Measurements from ENCODE around the gene TMEM19. TPM values are rescaled to one million over a fixed set of nuclear protein-coding genes. Genes with fewer than 3 reads are reported as not detected.

Gene TMEM19
- total and polyA plus RNA-seq, 2 experiments from 2014 or later = 6.5 to 14.1 TPM

DNA sequence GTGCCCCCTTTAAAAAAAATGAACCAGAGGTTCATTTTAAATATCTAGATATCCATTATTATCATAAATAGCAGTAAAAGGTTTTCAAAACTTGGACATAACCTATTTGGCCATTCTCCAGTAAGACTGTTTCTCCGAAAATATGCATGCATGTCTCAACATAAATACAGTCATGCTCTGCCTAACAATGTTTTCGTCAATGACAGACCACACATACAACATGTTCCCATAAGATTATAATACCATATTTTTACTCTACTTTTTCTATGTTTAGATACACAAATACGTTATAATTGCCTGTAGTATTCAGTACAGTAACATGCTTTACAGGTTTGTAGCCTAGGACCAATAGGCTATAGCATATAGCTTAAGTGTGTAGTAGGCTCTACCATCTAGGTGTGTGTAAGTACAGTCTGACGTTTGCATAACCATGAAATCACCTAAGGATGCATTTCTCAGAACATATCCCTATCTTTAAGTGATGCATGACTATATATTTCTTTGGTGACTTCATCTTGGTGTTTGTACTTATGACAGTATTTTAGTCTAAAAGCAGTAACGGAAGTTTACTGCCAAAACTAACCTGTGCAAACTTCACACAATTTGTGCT is 3.2 kb downstream of the TMEM19 start:
- H3K27me3 ChIP-seq (ENCODE audit: insufficient read depth) = no peaks in the 10 kb centered on the region
- H3K4me1 ChIP-seq (ENCODE audit: insufficient read depth) = peaks cover 4% of the 10 kb centered on the region; the same call in 1 of the 2 replicates
- H3K9me2 ChIP-seq (ENCODE audit: insufficient read depth) = no peaks in the 10 kb centered on the region
- DNase-seq (ENCODE audit: low spot score) (no peak), ATAC-seq (no peak)
- H3K36me3 ChIP-seq (ENCODE audit: insufficient read depth) = no peaks in the 10 kb centered on the region
- H3K79me2 ChIP-seq (replicated peaks; ENCODE audit: insufficient read depth) = peaks cover 15% of the 10 kb centered on the region; the same call in 1 of the 2 replicates
- H3F3A ChIP-seq (replicated peaks; ENCODE audit: low read depth) = no peaks in the 10 kb centered on the region
- no peak overlapping the region for H2AFZ ChIP-seq
- H4K20me1 ChIP-seq (replicated peaks; ENCODE audit: insufficient read depth) = no peaks in the 10 kb centered on the region
- H3K27ac Mint-ChIP-seq = no peak overlapping the region
- H3K4me2 ChIP-seq = no peak overlapping the region
- H3K36me3 Mint-ChIP-seq (ENCODE audit: low read depth) = no peaks in the 10 kb centered on the region
- no peaks in the 10 kb centered on the region for H3K27me3 Mint-ChIP-seq (ENCODE audit: insufficient read depth, low read depth, poor library complexity)
- no peak overlapping the region for H3K27ac ChIP-seq (ENCODE audit: low read depth)
- peaks cover 7% of the 10 kb centered on the region; the same call in 2 of the 3 replicates for H3K4me1 Mint-ChIP-seq
- no peak for TF ChIP-seq EZH2phosphoT487 (IDR thresholded peaks at IDR 0.05; ENCODE audit: unreplicated experiment)
- TF ChIP-seq EZH2 (IDR thresholded peaks at IDR 0.05; ENCODE audit: low read depth, unreplicated experiment) = no peak
- H3K4me3 ChIP-seq = no peak overlapping the region
- no peak overlapping the region for H3K4me3 Mint-ChIP-seq
- no peaks in the 10 kb centered on the region for H3K9me3 Mint-ChIP-seq

DNA sequence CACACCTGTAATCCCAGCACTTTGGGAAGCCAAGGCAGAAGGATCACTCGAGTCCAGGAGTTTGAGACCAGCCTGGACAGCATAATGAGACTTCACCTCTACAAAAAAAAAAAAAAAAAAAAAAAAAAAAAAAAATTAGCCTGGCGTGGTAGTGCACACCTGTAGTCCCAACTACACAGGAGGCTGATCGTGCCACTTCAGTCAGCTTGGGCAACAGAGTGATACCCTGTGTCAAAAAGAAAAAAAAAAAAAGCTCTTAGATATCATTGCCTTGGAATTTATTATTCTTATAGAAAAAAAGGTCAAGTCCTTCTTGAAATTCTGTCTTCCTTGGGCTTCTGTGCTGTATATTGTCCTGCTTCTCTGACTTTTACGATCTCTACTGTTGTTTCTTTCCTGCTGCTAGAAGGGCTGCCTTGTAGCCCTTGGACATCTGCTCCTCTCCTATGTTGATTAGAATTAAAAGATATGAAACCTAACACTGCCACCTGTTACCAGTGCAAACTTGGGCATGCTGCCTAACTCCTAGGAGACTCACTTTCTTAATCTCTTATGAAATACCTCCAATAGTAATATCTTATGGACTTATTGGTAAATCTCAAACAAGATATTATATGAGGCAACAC is 5.7 kb downstream of the TMEM19 start:
- TF ChIP-seq ZNF114 (CRISPR knock-in tag; IDR thresholded peaks at IDR 0.05) (no peak), POLR2AphosphoS5 (IDR thresholded peaks at IDR 0.05; ENCODE audit: low read depth) (no peak), REST (IDR thresholded peaks at IDR 0.05; ENCODE audit: unreplicated experiment) (no peak)
- Mint-ChIP-seq H3K4me3 (no peak overlapping the region), H3K4me1 (peaks cover 13% of the 10 kb centered on the region; the same call in 2 of the 3 replicates), H3K27ac (no peak overlapping the region), H3K36me3 (ENCODE audit: low read depth) (peaks cover 2% of the 10 kb centered on the region; the same call in 1 of the 3 replicates), H3K9me3 (no peaks in the 10 kb centered on the region), H3K27me3 (ENCODE audit: insufficient read depth, low read depth, poor library complexity) (no peaks in the 10 kb centered on the region)
- Histone ChIP-seq H3K4me3 (no peak overlapping the region), H3K79me2 (replicated peaks; ENCODE audit: insufficient read depth) (peaks cover 15% of the 10 kb centered on the region; the same call in 1 of the 2 replicates), H3K27ac (ENCODE audit: low read depth) (no peak overlapping the region), H3K9me2 (ENCODE audit: insufficient read depth) (no peaks in the 10 kb centered on the region), H2AFZ (no peak overlapping the region), H4K20me1 (replicated peaks; ENCODE audit: insufficient read depth) (no peaks in the 10 kb centered on the region), H3K4me2 (no peak overlapping the region), H3K4me1 (ENCODE audit: insufficient read depth) (peaks cover 3% of the 10 kb centered on the region; the same call in 1 of the 2 replicates), H3K27me3 (ENCODE audit: insufficient read depth) (no peaks in the 10 kb centered on the region), H3F3A (replicated peaks; ENCODE audit: low read depth) (no peaks in the 10 kb centered on the region), H3K36me3 (ENCODE audit: insufficient read depth) (no peaks in the 10 kb centered on the region; the same call in 1 of the 2 replicates)
- no peak for DNase-seq (ENCODE audit: low spot score)
- ATAC-seq = no peak
